HepG2 (cell line): ENCODE measurements around the gene DNALI1. TPM values are rescaled to one million over a fixed set of nuclear protein-coding genes. Genes with fewer than 3 reads are reported as not detected.

Source experiments
- ATF1 ChIP-seq: IDR thresholded peaks from 2 replicates; pipeline ENCODE4 v1.6.1; 2016; ENCODE audit warnings: mild to moderate bottlenecking, control low read depth
- CAMTA2 ChIP-seq: sonication (generic); formaldehyde crosslinking; IDR thresholded peaks from 2 replicates; pipeline ENCODE4 v1.4.0; 2020; ENCODE audit warnings: mild to moderate bottlenecking, missing genetic modification reagents, borderline replicate concordance
- CBX2 ChIP-seq, 2 experiments: fragments of 200-600 bp in 1 of 2; sonication (generic); formaldehyde crosslinking in 1 of 2; IDR thresholded peaks; 2 replicates each; pipeline versions ENCODE4 v1.7.0 to v1.8.1; 2018 to 2022; ENCODE audit warnings: low read depth in 2 of 2, low read length in 1 of 2, mild to moderate bottlenecking in 1 of 2, missing genetic modification reagents in 1 of 2
- IKZF1 ChIP-seq: fragments of 450-650 bp; IDR thresholded peaks from 2 replicates; pipeline ENCODE4 v1.7.1; 2016
- LCORL ChIP-seq, 2 experiments: fragments of 450-650 bp in 1 of 2; sonication (generic) in 1 of 2; formaldehyde crosslinking in 1 of 2; IDR thresholded peaks; 2 replicates each; pipeline versions ENCODE4 v1.5.0 to v1.6.1; 2017 to 2020; ENCODE audit warnings: antibody characterized with exemption in 1 of 2, missing genetic modification reagents in 1 of 2
- MIER2 ChIP-seq: IDR thresholded peaks from 2 replicates; pipeline ENCODE4 v1.6.1; 2016; ENCODE audit warnings: missing biosample characterization, missing genetic modification reagents
- MTF1 ChIP-seq: sonication (generic); formaldehyde crosslinking; IDR thresholded peaks from 2 replicates; pipeline ENCODE4 v1.5.0; 2020; ENCODE audit warnings: missing genetic modification reagents
- NBN ChIP-seq: fragments of 450-650 bp; conservative IDR thresholded peaks from 2 replicates; pipeline ENCODE4 v1.6.1; 2017
- NCOA2 ChIP-seq: sonication (generic); formaldehyde crosslinking; IDR thresholded peaks from 2 replicates; pipeline ENCODE4 v1.8.0; 2022; ENCODE audit warnings: inconsistent platforms
- NKX3-1 ChIP-seq: sonication (generic); formaldehyde crosslinking; IDR thresholded peaks from 2 replicates; pipeline ENCODE4 v1.5.0; 2020; ENCODE audit warnings: missing genetic modification reagents
- PPARG ChIP-seq: conservative IDR thresholded peaks from 2 replicates; pipeline ENCODE4 v1.6.1; 2016; ENCODE audit warnings: missing biosample characterization, missing genetic modification reagents
- PRMT3 ChIP-seq: sonication (generic); formaldehyde crosslinking; IDR thresholded peaks from 2 replicates; pipeline ENCODE4 v1.8.1; 2022; ENCODE audit warnings: low read depth, mild to moderate bottlenecking, moderate library complexity, missing genetic modification reagents, borderline replicate concordance
- RNF2 ChIP-seq: fragments of 450-650 bp; conservative IDR thresholded peaks from 2 replicates; pipeline ENCODE4 v1.6.1; 2016; ENCODE audit warnings: low read depth
- SAP130 ChIP-seq: IDR thresholded peaks from 2 replicates; pipeline ENCODE4 v1.6.1; 2016; ENCODE audit warnings: low read depth
- SIX1 ChIP-seq: sonication (generic); formaldehyde crosslinking; IDR thresholded peaks from 2 replicates; pipeline ENCODE4 v1.4.0; 2020; ENCODE audit warnings: missing genetic modification reagents, borderline replicate concordance
- ZNF24 ChIP-seq: fragments of 450-650 bp; IDR thresholded peaks from 2 replicates; pipeline ENCODE4 v1.6.1; 2017; ENCODE audit warnings: antibody characterized with exemption, mild to moderate bottlenecking
- ZNF34 ChIP-seq: sonication (generic); formaldehyde crosslinking; IDR thresholded peaks from 2 replicates; pipeline ENCODE4 v1.4.0; 2020; ENCODE audit warnings: mild to moderate bottlenecking, missing genetic modification reagents, borderline replicate concordance
- ZNF367 ChIP-seq: sonication (generic); formaldehyde crosslinking; IDR thresholded peaks from 2 replicates; pipeline ENCODE4 v1.4.0; 2020; ENCODE audit warnings: missing genetic modification reagents, borderline replicate concordance
- ZNF44 ChIP-seq: sonication (generic); formaldehyde crosslinking; IDR thresholded peaks from 2 replicates; pipeline ENCODE4 v1.5.1; 2020; ENCODE audit warnings: mild to moderate bottlenecking, missing genetic modification reagents
- ZNF513 ChIP-seq: sonication (generic); formaldehyde crosslinking; conservative IDR thresholded peaks from 2 replicates; pipeline ENCODE4 v1.5.0; 2020; ENCODE audit warnings: missing genetic modification reagents
- ZNF549 ChIP-seq: sonication (generic); formaldehyde crosslinking; IDR thresholded peaks from 2 replicates; pipeline ENCODE4 v1.5.0; 2020; ENCODE audit warnings: missing genetic modification reagents
- ZNF576 ChIP-seq: sonication (generic); formaldehyde crosslinking; IDR thresholded peaks from 2 replicates; pipeline ENCODE4 v1.4.0; 2020; ENCODE audit warnings: mild to moderate bottlenecking, missing genetic modification reagents
- ZNF790 ChIP-seq: sonication (generic); formaldehyde crosslinking; IDR thresholded peaks from 2 replicates; pipeline ENCODE4 v1.8.0; 2022; ENCODE audit warnings: missing genetic modification reagents, mild to moderate bottlenecking, borderline replicate concordance
- ZNF839 ChIP-seq: sonication (generic); formaldehyde crosslinking; IDR thresholded peaks from 2 replicates; pipeline ENCODE4 v1.4.0; 2020; ENCODE audit warnings: missing genetic modification reagents, mild to moderate bottlenecking, borderline replicate concordance
- polyA plus RNA-seq, 8 experiments: library from polyadenylated mRNA; depleted of rRNA in 3 of 8; stranded (reverse) in 7 of 8; unstranded in 1 of 8; fragments of >200 nt; fragmentation: Illumina TruSeq in 4 of 8; extraction: Trizol in 4 of 8; gene quantifications; 2 replicates each; pipeline versions ENCODE4 v1.2.1 to v1.2.3, GENCODE V29; 2011 to 2016; ENCODE audit warnings: low read depth in 4 of 8, missing spikeins in 1 of 8, mixed read lengths in 1 of 8; ENCODE audit not compliant: insufficient read depth in 1 of 8
- total RNA-seq, 5 experiments: library from RNA; depleted of rRNA; stranded (reverse); fragments of >200 nt; fragmentation: Illumina TruSeq; extraction: Trizol; gene quantifications; 2 replicates each; pipeline ENCODE4 v1.2.3, GENCODE V29; 2016; ENCODE audit warnings: low read depth in 1 of 5
- TF ChIP-seq, protein P1 (sequence below): IDR thresholded peaks from 2 replicates; pipeline ENCODE4 v1.6.1; 2016; ENCODE audit warnings: mild to moderate bottlenecking
- TF ChIP-seq, protein P2 (sequence below): sonication (generic); formaldehyde crosslinking; IDR thresholded peaks from 2 replicates; pipeline ENCODE4 v1.4.0; 2020; ENCODE audit warnings: mild to moderate bottlenecking, missing genetic modification reagents
- TF ChIP-seq, protein P3 (sequence below): conservative IDR thresholded peaks from 2 replicates; pipeline ENCODE4 v1.6.1; 2018; ENCODE audit warnings: missing genetic modification reagents

The DNALI1 gene
- total and polyA plus RNA-seq, 2 of the 13 experiments (the other 11 are each of a cell fraction or from before 2014, with no cell fraction given), result 0.42 to 0.70 TPM

- TF ChIP-seq NKX3-1 (CRISPR knock-in tag), result peak; percentile 64; the same call in 1 of the 2 replicates
- TF ChIP-seq, protein P1, sequence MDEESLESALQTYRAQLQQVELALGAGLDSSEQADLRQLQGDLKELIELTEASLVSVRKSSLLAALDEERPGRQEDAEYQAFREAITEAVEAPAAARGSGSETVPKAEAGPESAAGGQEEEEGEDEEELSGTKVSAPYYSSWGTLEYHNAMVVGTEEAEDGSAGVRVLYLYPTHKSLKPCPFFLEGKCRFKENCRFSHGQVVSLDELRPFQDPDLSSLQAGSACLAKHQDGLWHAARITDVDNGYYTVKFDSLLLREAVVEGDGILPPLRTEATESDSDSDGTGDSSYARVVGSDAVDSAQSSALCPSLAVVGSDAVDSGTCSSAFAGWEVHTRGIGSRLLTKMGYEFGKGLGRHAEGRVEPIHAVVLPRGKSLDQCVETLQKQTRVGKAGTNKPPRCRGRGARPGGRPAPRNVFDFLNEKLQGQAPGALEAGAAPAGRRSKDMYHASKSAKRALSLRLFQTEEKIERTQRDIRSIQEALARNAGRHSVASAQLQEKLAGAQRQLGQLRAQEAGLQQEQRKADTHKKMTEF (CRISPR knock-in tag), result peak; percentile 75; the same call in 1 of the 2 replicates
- TF ChIP-seq IKZF1, result no peak
- TF ChIP-seq ZNF367 (CRISPR knock-in tag), result no peak
- TF ChIP-seq, protein P2, sequence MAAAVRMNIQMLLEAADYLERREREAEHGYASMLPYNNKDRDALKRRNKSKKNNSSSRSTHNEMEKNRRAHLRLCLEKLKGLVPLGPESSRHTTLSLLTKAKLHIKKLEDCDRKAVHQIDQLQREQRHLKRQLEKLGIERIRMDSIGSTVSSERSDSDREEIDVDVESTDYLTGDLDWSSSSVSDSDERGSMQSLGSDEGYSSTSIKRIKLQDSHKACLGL (CRISPR knock-in tag), result peak; percentile 97
- no peak for TF ChIP-seq ZNF24
- no peak for TF ChIP-seq ZNF790
- 0 out of 2 replicates have a peak, but pooled peaks have one; percentile 54 for TF ChIP-seq CAMTA2 (CRISPR knock-in tag)
- TF ChIP-seq RNF2, result peak; percentile 68; the same call in 1 of the 2 replicates
- TF ChIP-seq MTF1, result no peak
- no peak for TF ChIP-seq ZNF34 (CRISPR knock-in tag)
- TF ChIP-seq ZNF576 (CRISPR knock-in tag), result no peak
- no peak for TF ChIP-seq LCORL (IDR thresholded peaks at IDR 0.05)
- peak; percentile 69 for TF ChIP-seq LCORL (CRISPR knock-in tag; IDR thresholded peaks at IDR 0.05)
- no peak for TF ChIP-seq ZNF44 (CRISPR knock-in tag)
- peak; percentile 38; the same call in 1 of the 2 replicates for TF ChIP-seq NCOA2
- TF ChIP-seq MIER2, result no peak
- TF ChIP-seq ZNF513 (CRISPR knock-in tag), result no peak
- TF ChIP-seq NBN, result no peak
- no peak for TF ChIP-seq CBX2 (IDR thresholded peaks at IDR 0.05; ENCODE audit: low read depth, low read length)
- TF ChIP-seq CBX2 (CRISPR knock-in tag; IDR thresholded peaks at IDR 0.05; ENCODE audit: low read depth), result no peak
- TF ChIP-seq ZNF549 (CRISPR knock-in tag), result no peak
- peak; percentile 82 for TF ChIP-seq ATF1 (CRISPR knock-in tag)
- 0 out of 2 replicates have a peak, but pooled peaks have one; percentile 77 for TF ChIP-seq ZNF839 (CRISPR knock-in tag)
- no peak for TF ChIP-seq PRMT3 (CRISPR knock-in tag)
- TF ChIP-seq SAP130 (CRISPR knock-in tag), result peak; percentile 98
- TF ChIP-seq, protein P3, sequence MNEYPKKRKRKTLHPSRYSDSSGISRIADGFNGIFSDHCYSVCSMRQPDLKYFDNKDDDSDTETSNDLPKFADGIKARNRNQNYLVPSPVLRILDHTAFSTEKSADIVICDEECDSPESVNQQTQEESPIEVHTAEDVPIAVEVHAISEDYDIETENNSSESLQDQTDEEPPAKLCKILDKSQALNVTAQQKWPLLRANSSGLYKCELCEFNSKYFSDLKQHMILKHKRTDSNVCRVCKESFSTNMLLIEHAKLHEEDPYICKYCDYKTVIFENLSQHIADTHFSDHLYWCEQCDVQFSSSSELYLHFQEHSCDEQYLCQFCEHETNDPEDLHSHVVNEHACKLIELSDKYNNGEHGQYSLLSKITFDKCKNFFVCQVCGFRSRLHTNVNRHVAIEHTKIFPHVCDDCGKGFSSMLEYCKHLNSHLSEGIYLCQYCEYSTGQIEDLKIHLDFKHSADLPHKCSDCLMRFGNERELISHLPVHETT, result no peak
- no peak for TF ChIP-seq PPARG (CRISPR knock-in tag)
- TF ChIP-seq SIX1 (CRISPR knock-in tag), result no peak
These were observed 38.9 kb downstream of the DNALI1 start, which contains the start of gene GNL2 (continued) for GRCh38 chr1:37595440-37596181.
